ENCODE data around the gene KRTAP10-2. TPM values are rescaled to one million over a fixed set of nuclear protein-coding genes. Genes with fewer than 3 reads are reported as not detected.

Gene KRTAP10-2
- total RNA-seq, 1 experiment from 2014 or later, result not detected

GRCh38 chr21:44544566-44544965, 6.7 kb downstream of the KRTAP10-2 start:
- no peak for DNase-seq (ENCODE audit: extremely low read depth, low read depth)

GRCh38 chr21:44542716-44543115, 8.6 kb downstream of the KRTAP10-2 start:
- DNase-seq (ENCODE audit: extremely low read depth, low read depth), result no peak

GRCh38 chr21:44540741-44541288, 10.5 kb downstream of the KRTAP10-2 start:
- no peak for DNase-seq (ENCODE audit: extremely low read depth, low read depth)

- no peak for DNase-seq (ENCODE audit: extremely low read depth, low read depth)
Measured at GRCh38 chr21:44539991-44540666, 11.2 kb downstream of the KRTAP10-2 start, which contains the start of gene KRTAP10-1. Gene KRTAP10-1, minus strand, starts transcription at chr21:44540195. Its CDS starts 45 bp downstream, at chr21:44540150.

- no peak for DNase-seq (ENCODE audit: extremely low read depth, low read depth)
Measured at GRCh38 chr21:44539046-44539445, 12.3 kb downstream of the KRTAP10-2 start.

- no peak for DNase-seq (ENCODE audit: extremely low read depth, low read depth)
Measured at GRCh38 chr21:44537930-44538911, 13.1 kb downstream of the KRTAP10-2 start.

GRCh38 chr21:44535963-44536362, 15.3 kb downstream of the KRTAP10-2 start:
- DNase-seq (ENCODE audit: extremely low read depth, low read depth), result no peak

- no peak for DNase-seq (ENCODE audit: extremely low read depth, low read depth)
Measured at GRCh38 chr21:44534688-44535087, 16.6 kb downstream of the KRTAP10-2 start.

GRCh38 chr21:44533891-44534627, 17.2 kb downstream of the KRTAP10-2 start:
- DNase-seq (ENCODE audit: extremely low read depth, low read depth), result no peak

GRCh38 chr21:44533121-44533890, 18.0 kb downstream of the KRTAP10-2 start:
- DNase-seq (ENCODE audit: extremely low read depth, low read depth), result no peak

- DNase-seq (ENCODE audit: extremely low read depth, low read depth), result no peak
Measured at GRCh38 chr21:44532712-44533111, 18.6 kb downstream of the KRTAP10-2 start.

GRCh38 chr21:44531606-44532564, 19.4 kb downstream of the KRTAP10-2 start:
- DNase-seq (ENCODE audit: extremely low read depth, low read depth), result no peak

GRCh38 chr21:44530903-44531605, 20.3 kb downstream of the KRTAP10-2 start:
- no peak for DNase-seq (ENCODE audit: extremely low read depth, low read depth)

GRCh38 chr21:44530221-44530902, 20.9 kb downstream of the KRTAP10-2 start:
- DNase-seq (ENCODE audit: extremely low read depth, low read depth), result no peak

GRCh38 chr21:44529503-44530125, 21.7 kb downstream of the KRTAP10-2 start:
- DNase-seq (ENCODE audit: extremely low read depth, low read depth), result no peak

GRCh38 chr21:44529011-44529421, 22.3 kb downstream of the KRTAP10-2 start:
- no peak for DNase-seq (ENCODE audit: extremely low read depth, low read depth)

- DNase-seq (ENCODE audit: extremely low read depth, low read depth), result no peak
Measured at GRCh38 chr21:44528634-44528995, 22.7 kb downstream of the KRTAP10-2 start.
